NK-92 (cell line): ENCODE results near the gene COL18A1.
"Not testable (repeated sequence)": the region's sequence is repeated elsewhere in the genome, so short reads cannot be mapped to it uniquely, and the experiment has no call there.

Experiments
- DNase-seq: peaks from one replicate; lab custom pipeline; 2025; ENCODE audit not compliant: unreplicated experiment; lab: John Stamatoyannopoulos, UW

COL18A1 gene

GRCh38 chr21:45489722-45489982 lies 84.7 kb downstream of the COL18A1 start:
- DNase-seq = no peak

- no peak for DNase-seq
These were observed 85.2 kb downstream of the COL18A1 start for GRCh38 chr21:45490049-45490731.

- DNase-seq = no peak
These were observed 86.1 kb downstream of the COL18A1 start for GRCh38 chr21:45491056-45491455.

- DNase-seq = no peak
These were observed 86.7 kb downstream of the COL18A1 start for GRCh38 chr21:45491623-45492022.

DNA sequence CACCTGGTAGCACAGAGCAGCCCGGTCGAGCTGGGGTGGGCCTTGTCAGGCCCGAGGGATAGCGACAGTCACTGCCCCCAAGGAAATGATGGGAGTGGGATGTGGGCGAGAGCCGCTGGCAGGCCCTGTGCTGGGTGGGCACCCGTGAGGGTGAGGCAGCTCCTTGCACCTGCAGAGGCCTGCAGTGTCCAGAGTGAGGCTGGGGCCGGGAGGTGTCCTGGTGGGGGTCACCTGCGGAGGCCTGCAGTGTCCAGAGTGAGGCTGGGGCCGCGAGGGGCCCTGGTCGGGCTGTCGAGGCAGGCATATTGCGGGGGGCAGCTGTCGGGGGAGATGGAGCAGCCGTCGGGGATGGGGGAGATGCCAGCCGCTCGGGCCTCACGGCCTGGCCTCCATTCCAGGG lies 87.8 kb downstream of the COL18A1 start:
- no peak for DNase-seq

DNA sequence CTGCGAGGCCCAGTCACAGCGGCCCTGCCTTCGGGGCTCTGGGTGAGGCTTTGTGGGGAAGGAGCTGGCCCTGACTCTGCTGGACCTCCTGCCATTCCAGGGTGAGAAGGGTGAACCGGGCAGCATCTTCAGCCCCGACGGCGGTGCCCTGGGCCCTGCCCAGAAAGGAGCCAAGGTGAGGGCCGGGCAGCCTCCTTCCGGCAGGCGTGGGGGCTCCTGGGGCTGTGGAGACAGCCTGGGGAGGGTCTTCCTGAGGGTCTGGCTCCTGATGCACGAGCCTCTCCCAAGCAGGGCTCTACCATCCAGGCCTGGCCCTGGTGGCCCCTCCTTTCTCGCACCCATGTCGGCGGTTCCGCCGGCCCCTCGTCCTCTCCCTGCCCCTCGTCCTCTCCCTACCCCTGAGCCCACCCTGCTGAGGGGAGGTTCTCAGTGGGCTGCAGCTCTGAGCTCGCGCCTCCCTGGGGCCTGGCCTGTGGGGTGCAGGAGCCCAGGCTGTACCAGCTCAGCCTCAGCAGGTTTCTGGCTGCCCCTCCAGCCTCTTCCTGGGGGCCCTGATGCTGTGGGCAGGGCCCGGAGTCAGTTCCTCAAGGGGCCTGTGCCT lies 88.5 kb downstream of the COL18A1 start:
- no peak for DNase-seq

DNA sequence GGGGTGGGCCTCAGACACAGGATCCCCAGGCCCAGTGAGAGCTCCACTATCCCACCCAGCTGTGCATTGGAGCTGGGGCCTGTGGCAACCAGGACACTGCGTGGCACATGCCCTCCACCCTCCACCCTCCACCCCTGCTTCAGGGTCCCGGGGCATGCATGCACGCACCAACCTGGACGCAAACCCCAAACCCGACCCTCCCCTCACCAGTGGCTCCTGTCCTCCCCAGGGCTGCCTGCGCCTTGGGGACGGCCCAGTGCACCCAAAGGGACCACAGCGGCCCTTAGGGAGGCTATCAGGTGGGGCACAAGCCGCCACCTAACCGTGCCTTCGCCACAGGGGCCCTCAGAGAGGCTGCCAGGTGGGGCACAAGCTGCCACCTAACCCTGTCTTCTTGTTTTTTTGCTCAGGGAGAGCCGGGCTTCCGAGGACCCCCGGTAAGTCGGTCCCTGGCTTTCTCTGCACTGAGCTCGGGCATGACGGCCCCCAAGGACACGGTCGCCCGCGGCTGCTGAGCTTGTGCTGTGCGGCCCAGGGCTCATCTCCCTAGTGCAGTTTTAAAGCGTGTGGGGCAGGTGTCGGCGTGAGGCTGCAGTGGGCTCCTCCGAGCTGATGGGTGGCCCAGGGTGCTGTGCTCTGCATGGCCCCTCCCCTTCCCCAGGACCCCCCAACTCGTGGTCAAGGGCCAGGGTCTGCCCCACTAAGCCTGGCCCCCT lies 89.3 kb downstream of the COL18A1 start:
- no peak for DNase-seq

DNA sequence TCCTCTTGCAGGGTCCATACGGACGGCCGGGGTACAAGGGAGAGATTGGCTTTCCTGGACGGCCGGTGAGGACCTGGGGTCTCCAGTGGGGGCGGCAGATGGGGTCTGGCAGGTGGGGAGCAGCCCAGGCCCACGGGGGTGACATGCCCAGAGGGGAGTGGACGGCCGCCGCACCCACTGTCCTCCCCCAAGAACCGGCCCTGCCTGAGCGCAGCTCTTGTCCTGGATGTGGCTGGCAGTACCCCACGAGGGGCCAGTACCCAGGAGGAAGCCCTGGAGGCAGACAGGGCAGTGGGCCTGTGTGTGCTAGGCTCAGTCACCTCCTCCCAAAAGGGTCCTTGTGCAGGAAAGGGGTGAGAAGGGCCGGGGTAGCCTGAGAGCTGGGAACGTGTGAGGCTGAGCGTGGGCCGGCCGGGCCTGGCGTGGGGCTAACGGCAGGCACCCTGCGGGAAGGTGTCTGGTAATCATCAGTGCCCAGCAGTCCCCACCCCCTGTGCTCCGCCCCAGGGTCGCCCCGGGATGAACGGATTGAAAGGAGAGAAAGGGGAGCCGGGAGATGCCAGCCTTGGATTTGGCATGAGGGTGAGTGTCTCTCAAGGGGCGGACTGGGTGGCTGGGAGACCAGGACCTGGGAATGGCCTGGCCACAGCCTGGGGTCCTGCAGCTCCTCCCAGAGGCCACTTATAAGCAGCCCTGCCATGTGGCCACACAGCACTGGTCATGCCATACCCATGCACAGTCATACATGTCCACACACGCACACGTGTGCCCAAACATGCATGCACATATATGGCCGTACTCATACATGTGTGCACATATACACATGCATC lies 90.1 kb downstream of the COL18A1 start:
- DNase-seq = no peak

DNA sequence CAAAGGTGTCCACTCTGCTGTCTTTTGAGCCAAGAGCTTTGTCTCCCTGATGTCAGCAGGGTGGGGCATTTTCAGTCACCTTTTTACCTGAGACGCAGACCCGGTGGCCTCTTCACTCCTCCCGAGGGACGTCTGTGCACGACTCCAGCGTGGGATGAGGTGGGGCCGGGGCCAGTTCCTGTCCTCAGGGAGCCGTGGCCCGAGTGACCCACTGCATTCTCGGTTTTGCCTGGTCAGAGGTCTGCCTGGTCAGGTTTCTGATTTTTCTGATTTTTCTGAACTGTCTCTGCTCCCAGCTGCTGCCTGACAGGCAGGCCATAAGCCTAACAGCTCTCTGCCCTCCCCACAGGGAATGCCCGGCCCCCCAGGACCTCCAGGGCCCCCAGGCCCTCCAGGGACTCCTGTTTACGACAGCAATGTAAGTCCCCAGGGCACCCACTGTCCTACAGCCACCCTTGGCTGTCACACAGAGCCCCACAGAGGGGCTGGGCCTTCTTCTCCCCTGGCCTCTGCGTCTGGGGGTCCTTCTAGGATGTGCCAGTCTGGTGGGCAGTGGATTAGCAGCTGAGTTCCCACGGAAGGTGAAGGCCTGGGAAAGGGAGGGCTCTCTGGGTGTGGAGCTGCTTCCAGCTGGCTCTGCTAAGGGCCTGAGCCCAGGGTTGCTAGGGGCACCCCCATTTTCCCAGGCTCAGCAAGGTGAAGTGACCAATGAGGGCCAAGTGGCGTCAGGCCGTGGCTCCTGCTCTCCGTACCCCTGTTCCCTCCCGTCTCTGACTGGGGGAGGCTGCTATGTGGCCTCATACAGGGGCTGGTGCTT lies 91.4 kb downstream of the COL18A1 start:
- DNase-seq = no peak

DNA sequence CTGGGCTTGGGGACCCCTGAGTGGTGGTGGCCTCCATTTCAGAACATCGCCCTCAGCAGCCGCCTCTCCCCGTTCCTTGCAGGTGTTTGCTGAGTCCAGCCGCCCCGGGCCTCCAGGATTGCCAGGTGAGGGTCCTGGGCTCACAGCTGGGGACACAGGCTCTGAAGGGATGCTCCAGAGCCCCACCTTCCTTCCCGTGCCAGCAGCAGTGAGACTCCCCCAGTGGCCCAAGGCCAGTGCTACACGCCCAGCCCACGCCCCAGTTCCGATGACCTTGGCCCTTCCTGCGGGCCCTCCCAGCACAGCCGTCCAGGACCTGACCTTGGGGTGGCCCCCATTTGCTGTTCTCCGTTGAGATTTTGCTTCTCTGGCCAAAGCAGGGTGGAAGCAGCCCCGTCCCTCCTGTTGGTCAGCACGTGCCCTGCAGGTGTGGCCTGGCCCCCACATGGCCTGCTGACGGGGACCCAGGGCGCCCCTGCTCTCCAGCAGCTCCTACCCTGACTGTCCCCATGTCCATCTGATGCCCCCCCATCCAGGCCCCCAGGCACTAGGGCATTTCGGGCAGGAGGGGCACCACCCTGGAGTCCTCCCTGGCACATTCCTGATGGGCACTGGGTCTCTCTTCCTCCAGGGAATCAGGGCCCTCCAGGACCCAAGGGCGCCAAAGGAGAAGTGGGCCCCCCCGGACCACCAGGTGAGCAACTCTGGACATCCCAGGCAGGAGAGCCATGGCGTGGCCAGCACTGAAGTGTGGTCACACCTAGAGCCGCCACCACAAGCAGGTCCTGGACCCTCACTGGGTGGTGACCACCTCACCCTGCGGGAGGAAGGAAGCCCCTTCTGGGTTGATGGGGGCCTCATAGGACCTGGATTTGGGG lies 92.2 kb downstream of the COL18A1 start:
- no peak for DNase-seq

GRCh38 chr21:45497846-45498645 lies 93.1 kb downstream of the COL18A1 start:
- no peak for DNase-seq

- no peak for DNase-seq
These were observed 93.7 kb downstream of the COL18A1 start for GRCh38 chr21:45498646-45499000.

DNA sequence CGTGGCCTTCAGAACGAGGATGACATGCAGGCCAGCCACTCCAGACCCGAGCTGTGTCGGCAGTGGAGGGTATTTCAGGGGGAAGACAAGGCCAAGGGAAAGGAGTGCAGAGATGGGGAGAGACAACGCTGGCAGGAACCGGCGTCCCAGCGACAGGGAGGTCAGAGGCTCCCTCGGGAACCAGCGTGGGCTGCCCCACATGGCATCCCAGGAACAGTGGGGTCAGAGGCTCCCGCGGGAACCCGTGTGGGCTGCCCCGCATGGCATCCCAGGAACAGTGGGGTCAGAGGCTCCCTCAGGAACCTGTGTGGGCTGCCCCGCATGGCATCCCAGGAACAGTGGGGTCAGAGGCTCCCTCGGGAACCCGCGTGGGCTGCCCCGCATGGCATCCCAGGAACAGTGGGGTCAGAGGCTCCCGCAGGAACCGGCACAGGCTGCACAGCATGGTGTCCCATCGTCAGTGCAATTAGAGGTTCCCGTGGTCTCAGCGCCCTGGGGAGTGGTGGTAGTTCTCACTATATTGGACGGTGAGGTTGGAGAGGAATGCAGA lies 94.3 kb downstream of the COL18A1 start:
- DNase-seq = no peak

- no peak for DNase-seq
These were observed 95.1 kb downstream of the COL18A1 start for GRCh38 chr21:45499970-45500577.

GRCh38 chr21:45501081-45502005 lies 96.4 kb downstream of the COL18A1 start:
- DNase-seq = not testable (repeated sequence)

- DNase-seq = no peak
These were observed 97.0 kb downstream of the COL18A1 start for GRCh38 chr21:45502006-45502345.

- DNase-seq = no peak
These were observed 97.6 kb downstream of the COL18A1 start for GRCh38 chr21:45502600-45502999.

DNA sequence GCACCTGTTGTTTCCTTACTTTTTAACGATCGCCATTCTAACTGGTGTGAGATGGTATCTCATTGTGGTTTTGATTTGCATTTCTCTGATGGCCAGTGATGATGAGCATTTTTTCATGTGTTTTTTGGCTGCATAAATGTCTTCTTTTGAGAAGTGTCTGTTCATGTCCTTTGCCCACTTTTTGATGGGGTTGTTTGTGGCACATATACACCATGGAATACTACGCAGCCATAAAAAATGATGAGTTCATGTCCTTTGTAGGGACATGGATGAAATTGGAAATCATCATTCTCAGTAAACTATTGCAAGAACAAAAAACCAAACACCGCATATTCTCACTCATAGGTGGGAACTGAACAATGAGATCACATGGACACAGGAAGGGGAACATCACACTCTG lies 98.3 kb downstream of the COL18A1 start:
- DNase-seq = not testable (repeated sequence)
